ENCODE measurements around the gene EXOC8. TPM values are rescaled to one million over a fixed set of nuclear protein-coding genes. Genes with fewer than 3 reads are reported as not detected.

The EXOC8 gene
- total RNA-seq, 1 experiment from 2014 or later: 11.3 TPM

DNA sequence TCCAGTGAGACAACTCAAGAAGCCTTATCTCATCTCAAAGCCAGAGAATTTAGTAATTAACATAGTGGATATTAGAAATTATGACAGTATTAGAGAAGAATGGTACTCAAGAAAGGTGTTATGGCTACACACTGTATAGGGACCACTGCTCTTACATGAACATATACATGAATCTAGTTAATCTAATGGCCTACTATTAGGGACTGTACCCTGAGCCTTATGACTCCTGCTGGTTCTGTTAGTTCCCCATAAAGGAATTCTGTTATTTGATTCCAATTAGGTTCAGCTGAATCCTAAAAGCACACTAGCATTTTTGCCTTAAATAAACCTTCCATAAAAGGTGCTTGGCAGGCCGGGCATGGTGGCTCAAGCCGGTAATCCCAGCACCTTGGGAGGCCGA is 44.8 kb upstream of the EXOC8 start (continued):
- no peak for TF ChIP-seq ETV6 (CRISPR knock-in tag; IDR thresholded peaks at IDR 0.05)

DNA sequence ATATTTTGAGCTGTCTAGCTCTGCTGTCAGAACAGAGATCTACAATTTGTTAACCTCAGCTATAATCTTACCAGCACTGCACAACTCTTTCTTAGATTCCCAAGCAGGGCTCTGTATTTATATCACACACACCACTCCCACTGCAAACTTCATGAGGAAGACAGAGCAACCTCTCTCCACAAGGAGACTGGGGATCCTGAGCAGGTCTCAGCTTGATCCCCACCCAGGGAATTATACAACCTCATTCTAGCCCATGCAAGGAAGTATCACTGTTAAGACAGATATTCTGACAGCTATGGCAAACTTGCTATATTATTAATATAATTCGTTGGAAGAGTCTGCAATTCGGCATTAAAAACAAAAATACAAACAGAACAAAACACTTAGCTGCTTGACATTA is 44.1 kb upstream of the EXOC8 start:
- Mint-ChIP-seq H3K27me3 (ENCODE audit: low read depth) (no peaks in the 10 kb centered on the region), H3K36me3 (no peaks in the 10 kb centered on the region), H3K27ac (no peak overlapping the region), H3K9me3 (no peaks in the 10 kb centered on the region), H3K4me3 (no peak overlapping the region), H3K4me1 (peaks cover 16% of the 10 kb centered on the region)
- ATAC-seq: no peak
- ChIA-PET CTCF (interaction anchor here (0.9 kb wide), 1 partner anchor 209 kb away, joined by 3 read pairs; no protein-coding TSS in a partner anchor), POLR2A (no interaction called here)
- no peak for DNase-seq (ENCODE audit: low spot score)
- TF ChIP-seq NFATC4 (CRISPR knock-in tag; IDR thresholded peaks at IDR 0.05) (no peak), ATF1 (CRISPR knock-in tag; IDR thresholded peaks at IDR 0.05) (no peak), TEAD4 (CRISPR knock-in tag; IDR thresholded peaks at IDR 0.05) (no peak), NR2C2 (CRISPR knock-in tag; IDR thresholded peaks at IDR 0.05) (no peak), FOXJ3 (CRISPR knock-in tag; IDR thresholded peaks at IDR 0.05; ENCODE audit: borderline replicate concordance) (no peak), NR3C1 (CRISPR knock-in tag; conservative IDR thresholded peaks at IDR 0.05; ENCODE audit: low read depth) (no peak), TCF7 (CRISPR knock-in tag; IDR thresholded peaks at IDR 0.05; ENCODE audit: low read depth) (no peak), MYBL2 (CRISPR knock-in tag; IDR thresholded peaks at IDR 0.05) (no peak), FOXK1 (CRISPR knock-in tag; IDR thresholded peaks at IDR 0.05) (no peak), ZNF671 (CRISPR knock-in tag; IDR thresholded peaks at IDR 0.05) (no peak), NFE2L1 (CRISPR knock-in tag; IDR thresholded peaks at IDR 0.05) (no peak), PRRX2 (CRISPR knock-in tag; IDR thresholded peaks at IDR 0.05) (no peak)
- TF ChIP-seq, protein P1, sequence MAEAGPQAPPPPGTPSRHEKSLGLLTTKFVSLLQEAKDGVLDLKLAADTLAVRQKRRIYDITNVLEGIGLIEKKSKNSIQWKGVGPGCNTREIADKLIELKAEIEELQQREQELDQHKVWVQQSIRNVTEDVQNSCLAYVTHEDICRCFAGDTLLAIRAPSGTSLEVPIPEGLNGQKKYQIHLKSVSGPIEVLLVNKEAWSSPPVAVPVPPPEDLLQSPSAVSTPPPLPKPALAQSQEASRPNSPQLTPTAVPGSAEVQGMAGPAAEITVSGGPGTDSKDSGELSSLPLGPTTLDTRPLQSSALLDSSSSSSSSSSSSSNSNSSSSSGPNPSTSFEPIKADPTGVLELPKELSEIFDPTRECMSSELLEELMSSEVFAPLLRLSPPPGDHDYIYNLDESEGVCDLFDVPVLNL (CRISPR knock-in tag; IDR thresholded peaks at IDR 0.05; ENCODE audit: borderline replicate concordance, low read depth): no peak
- TF ChIP-seq, protein P2, sequence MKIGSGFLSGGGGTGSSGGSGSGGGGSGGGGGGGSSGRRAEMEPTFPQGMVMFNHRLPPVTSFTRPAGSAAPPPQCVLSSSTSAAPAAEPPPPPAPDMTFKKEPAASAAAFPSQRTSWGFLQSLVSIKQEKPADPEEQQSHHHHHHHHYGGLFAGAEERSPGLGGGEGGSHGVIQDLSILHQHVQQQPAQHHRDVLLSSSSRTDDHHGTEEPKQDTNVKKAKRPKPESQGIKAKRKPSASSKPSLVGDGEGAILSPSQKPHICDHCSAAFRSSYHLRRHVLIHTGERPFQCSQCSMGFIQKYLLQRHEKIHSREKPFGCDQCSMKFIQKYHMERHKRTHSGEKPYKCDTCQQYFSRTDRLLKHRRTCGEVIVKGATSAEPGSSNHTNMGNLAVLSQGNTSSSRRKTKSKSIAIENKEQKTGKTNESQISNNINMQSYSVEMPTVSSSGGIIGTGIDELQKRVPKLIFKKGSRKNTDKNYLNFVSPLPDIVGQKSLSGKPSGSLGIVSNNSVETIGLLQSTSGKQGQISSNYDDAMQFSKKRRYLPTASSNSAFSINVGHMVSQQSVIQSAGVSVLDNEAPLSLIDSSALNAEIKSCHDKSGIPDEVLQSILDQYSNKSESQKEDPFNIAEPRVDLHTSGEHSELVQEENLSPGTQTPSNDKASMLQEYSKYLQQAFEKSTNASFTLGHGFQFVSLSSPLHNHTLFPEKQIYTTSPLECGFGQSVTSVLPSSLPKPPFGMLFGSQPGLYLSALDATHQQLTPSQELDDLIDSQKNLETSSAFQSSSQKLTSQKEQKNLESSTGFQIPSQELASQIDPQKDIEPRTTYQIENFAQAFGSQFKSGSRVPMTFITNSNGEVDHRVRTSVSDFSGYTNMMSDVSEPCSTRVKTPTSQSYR (CRISPR knock-in tag; IDR thresholded peaks at IDR 0.05): no peak
- TF ChIP-seq, protein P3, sequence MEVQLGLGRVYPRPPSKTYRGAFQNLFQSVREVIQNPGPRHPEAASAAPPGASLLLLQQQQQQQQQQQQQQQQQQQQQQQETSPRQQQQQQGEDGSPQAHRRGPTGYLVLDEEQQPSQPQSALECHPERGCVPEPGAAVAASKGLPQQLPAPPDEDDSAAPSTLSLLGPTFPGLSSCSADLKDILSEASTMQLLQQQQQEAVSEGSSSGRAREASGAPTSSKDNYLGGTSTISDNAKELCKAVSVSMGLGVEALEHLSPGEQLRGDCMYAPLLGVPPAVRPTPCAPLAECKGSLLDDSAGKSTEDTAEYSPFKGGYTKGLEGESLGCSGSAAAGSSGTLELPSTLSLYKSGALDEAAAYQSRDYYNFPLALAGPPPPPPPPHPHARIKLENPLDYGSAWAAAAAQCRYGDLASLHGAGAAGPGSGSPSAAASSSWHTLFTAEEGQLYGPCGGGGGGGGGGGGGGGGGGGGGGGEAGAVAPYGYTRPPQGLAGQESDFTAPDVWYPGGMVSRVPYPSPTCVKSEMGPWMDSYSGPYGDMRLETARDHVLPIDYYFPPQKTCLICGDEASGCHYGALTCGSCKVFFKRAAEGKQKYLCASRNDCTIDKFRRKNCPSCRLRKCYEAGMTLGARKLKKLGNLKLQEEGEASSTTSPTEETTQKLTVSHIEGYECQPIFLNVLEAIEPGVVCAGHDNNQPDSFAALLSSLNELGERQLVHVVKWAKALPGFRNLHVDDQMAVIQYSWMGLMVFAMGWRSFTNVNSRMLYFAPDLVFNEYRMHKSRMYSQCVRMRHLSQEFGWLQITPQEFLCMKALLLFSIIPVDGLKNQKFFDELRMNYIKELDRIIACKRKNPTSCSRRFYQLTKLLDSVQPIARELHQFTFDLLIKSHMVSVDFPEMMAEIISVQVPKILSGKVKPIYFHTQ (CRISPR knock-in tag; IDR thresholded peaks at IDR 0.05): no peak
- TF ChIP-seq, protein P4, sequence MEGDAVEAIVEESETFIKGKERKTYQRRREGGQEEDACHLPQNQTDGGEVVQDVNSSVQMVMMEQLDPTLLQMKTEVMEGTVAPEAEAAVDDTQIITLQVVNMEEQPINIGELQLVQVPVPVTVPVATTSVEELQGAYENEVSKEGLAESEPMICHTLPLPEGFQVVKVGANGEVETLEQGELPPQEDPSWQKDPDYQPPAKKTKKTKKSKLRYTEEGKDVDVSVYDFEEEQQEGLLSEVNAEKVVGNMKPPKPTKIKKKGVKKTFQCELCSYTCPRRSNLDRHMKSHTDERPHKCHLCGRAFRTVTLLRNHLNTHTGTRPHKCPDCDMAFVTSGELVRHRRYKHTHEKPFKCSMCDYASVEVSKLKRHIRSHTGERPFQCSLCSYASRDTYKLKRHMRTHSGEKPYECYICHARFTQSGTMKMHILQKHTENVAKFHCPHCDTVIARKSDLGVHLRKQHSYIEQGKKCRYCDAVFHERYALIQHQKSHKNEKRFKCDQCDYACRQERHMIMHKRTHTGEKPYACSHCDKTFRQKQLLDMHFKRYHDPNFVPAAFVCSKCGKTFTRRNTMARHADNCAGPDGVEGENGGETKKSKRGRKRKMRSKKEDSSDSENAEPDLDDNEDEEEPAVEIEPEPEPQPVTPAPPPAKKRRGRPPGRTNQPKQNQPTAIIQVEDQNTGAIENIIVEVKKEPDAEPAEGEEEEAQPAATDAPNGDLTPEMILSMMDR (IDR thresholded peaks at IDR 0.05): no peak
- TF ChIP-seq, protein P5, sequence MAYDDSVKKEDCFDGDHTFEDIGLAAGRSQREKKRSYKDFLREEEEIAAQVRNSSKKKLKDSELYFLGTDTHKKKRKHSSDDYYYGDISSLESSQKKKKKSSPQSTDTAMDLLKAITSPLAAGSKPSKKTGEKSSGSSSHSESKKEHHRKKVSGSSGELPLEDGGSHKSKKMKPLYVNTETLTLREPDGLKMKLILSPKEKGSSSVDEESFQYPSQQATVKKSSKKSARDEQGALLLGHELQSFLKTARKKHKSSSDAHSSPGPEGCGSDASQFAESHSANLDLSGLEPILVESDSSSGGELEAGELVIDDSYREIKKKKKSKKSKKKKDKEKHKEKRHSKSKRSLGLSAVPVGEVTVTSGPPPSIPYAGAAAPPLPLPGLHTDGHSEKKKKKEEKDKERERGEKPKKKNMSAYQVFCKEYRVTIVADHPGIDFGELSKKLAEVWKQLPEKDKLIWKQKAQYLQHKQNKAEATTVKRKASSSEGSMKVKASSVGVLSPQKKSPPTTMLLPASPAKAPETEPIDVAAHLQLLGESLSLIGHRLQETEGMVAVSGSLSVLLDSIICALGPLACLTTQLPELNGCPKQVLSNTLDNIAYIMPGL (CRISPR knock-in tag; IDR thresholded peaks at IDR 0.05): no peak
- TF ChIP-seq, protein P6, sequence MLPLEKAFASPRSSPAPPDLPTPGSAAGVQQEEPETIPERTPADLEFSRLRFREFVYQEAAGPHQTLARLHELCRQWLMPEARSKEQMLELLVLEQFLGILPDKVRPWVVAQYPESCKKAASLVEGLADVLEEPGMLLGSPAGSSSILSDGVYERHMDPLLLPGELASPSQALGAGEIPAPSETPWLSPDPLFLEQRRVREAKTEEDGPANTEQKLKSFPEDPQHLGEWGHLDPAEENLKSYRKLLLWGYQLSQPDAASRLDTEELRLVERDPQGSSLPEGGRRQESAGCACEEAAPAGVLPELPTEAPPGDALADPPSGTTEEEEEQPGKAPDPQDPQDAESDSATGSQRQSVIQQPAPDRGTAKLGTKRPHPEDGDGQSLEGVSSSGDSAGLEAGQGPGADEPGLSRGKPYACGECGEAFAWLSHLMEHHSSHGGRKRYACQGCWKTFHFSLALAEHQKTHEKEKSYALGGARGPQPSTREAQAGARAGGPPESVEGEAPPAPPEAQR (CRISPR knock-in tag; IDR thresholded peaks at IDR 0.05): no peak
- TF ChIP-seq, protein P7, sequence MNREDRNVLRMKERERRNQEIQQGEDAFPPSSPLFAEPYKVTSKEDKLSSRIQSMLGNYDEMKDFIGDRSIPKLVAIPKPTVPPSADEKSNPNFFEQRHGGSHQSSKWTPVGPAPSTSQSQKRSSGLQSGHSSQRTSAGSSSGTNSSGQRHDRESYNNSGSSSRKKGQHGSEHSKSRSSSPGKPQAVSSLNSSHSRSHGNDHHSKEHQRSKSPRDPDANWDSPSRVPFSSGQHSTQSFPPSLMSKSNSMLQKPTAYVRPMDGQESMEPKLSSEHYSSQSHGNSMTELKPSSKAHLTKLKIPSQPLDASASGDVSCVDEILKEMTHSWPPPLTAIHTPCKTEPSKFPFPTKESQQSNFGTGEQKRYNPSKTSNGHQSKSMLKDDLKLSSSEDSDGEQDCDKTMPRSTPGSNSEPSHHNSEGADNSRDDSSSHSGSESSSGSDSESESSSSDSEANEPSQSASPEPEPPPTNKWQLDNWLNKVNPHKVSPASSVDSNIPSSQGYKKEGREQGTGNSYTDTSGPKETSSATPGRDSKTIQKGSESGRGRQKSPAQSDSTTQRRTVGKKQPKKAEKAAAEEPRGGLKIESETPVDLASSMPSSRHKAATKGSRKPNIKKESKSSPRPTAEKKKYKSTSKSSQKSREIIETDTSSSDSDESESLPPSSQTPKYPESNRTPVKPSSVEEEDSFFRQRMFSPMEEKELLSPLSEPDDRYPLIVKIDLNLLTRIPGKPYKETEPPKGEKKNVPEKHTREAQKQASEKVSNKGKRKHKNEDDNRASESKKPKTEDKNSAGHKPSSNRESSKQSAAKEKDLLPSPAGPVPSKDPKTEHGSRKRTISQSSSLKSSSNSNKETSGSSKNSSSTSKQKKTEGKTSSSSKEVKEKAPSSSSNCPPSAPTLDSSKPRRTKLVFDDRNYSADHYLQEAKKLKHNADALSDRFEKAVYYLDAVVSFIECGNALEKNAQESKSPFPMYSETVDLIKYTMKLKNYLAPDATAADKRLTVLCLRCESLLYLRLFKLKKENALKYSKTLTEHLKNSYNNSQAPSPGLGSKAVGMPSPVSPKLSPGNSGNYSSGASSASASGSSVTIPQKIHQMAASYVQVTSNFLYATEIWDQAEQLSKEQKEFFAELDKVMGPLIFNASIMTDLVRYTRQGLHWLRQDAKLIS (CRISPR knock-in tag; IDR thresholded peaks at IDR 0.05; ENCODE audit: borderline replicate concordance): no peak

Measured in WTC11 (cell line).